ENCODE results near the gene AIRE. TPM values are rescaled to one million over a fixed set of nuclear protein-coding genes. Genes with fewer than 3 reads are reported as not detected.
A peak's percentile ranks its signal among the peaks of the same experiment; 100 is the strongest.

AIRE gene
- total and polyA plus RNA-seq, 2 of the 13 experiments (the other 11 are each of a cell fraction or from before 2014, with no cell fraction given), result not detected

DNA sequence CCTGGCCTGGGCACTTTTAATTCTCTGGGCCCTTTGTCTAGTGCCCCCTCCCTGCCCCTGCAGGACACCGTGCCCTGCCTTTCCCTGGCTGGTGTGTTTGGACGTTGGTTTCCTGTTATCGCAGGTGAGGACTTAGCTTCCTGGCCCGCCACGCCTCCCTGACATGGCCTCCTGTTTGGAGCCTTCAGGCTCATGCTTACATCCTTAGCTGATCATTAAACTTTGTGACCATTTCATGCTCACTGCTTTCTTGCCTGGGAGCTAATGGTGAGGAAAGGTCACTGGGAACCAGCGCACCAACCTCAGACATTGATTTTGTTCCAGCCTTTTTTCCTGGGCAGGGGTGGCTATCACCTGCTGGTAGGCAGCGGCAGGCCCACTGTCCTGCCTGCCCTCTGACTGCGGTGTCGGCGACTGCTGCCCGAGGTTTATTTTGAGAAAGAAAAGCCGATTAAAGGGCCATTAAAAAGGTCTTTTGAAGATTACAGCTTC lies 17.9 kb downstream of the AIRE start (continued):
- TF ChIP-seq SP5 (CRISPR knock-in tag; IDR thresholded peaks at IDR 0.05; ENCODE audit: borderline replicate concordance, low read depth) (peak; percentile 93), JDP2 (CRISPR knock-in tag; IDR thresholded peaks at IDR 0.05; ENCODE audit: borderline replicate concordance) (no peak), ZNF83 (CRISPR knock-in tag; IDR thresholded peaks at IDR 0.05; ENCODE audit: borderline replicate concordance) (no peak), SETDB1 (CRISPR knock-in tag; IDR thresholded peaks at IDR 0.05; ENCODE audit: borderline replicate concordance) (no peak), ZNF619 (CRISPR knock-in tag; IDR thresholded peaks at IDR 0.05) (no peak), PATZ1 (CRISPR knock-in tag; IDR thresholded peaks at IDR 0.05) (peak; percentile 78), TGIF2 (CRISPR knock-in tag; IDR thresholded peaks at IDR 0.05) (peak; percentile 56; the same call in 1 of the 2 replicates), ZNF567 (CRISPR knock-in tag; IDR thresholded peaks at IDR 0.05; ENCODE audit: borderline replicate concordance) (no peak), RFX1 (IDR thresholded peaks at IDR 0.05) (no peak), FOXC1 (CRISPR knock-in tag; IDR thresholded peaks at IDR 0.05; ENCODE audit: borderline replicate concordance) (no peak), ZMYM2 (CRISPR knock-in tag; IDR thresholded peaks at IDR 0.05) (no peak), NFRKB (IDR thresholded peaks at IDR 0.05) (no peak), RCOR2 (CRISPR knock-in tag; IDR thresholded peaks at IDR 0.05) (no peak), MTA3 (CRISPR knock-in tag; IDR thresholded peaks at IDR 0.05) (no peak), KLF13 (CRISPR knock-in tag; IDR thresholded peaks at IDR 0.05) (no peak), ZNF24 (IDR thresholded peaks at IDR 0.05) (no peak), ATF3 (CRISPR knock-in tag; IDR thresholded peaks at IDR 0.05) (no peak; the same call in 1 of the 2 replicates), POGK (CRISPR knock-in tag; conservative IDR thresholded peaks at IDR 0.05) (no peak), KLF15 (CRISPR knock-in tag; IDR thresholded peaks at IDR 0.05; ENCODE audit: borderline replicate concordance) (no peak)
- TF ChIP-seq, protein P1, sequence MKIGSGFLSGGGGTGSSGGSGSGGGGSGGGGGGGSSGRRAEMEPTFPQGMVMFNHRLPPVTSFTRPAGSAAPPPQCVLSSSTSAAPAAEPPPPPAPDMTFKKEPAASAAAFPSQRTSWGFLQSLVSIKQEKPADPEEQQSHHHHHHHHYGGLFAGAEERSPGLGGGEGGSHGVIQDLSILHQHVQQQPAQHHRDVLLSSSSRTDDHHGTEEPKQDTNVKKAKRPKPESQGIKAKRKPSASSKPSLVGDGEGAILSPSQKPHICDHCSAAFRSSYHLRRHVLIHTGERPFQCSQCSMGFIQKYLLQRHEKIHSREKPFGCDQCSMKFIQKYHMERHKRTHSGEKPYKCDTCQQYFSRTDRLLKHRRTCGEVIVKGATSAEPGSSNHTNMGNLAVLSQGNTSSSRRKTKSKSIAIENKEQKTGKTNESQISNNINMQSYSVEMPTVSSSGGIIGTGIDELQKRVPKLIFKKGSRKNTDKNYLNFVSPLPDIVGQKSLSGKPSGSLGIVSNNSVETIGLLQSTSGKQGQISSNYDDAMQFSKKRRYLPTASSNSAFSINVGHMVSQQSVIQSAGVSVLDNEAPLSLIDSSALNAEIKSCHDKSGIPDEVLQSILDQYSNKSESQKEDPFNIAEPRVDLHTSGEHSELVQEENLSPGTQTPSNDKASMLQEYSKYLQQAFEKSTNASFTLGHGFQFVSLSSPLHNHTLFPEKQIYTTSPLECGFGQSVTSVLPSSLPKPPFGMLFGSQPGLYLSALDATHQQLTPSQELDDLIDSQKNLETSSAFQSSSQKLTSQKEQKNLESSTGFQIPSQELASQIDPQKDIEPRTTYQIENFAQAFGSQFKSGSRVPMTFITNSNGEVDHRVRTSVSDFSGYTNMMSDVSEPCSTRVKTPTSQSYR (CRISPR knock-in tag; IDR thresholded peaks at IDR 0.05; ENCODE audit: borderline replicate concordance), result no peak
- TF ChIP-seq, protein P2, sequence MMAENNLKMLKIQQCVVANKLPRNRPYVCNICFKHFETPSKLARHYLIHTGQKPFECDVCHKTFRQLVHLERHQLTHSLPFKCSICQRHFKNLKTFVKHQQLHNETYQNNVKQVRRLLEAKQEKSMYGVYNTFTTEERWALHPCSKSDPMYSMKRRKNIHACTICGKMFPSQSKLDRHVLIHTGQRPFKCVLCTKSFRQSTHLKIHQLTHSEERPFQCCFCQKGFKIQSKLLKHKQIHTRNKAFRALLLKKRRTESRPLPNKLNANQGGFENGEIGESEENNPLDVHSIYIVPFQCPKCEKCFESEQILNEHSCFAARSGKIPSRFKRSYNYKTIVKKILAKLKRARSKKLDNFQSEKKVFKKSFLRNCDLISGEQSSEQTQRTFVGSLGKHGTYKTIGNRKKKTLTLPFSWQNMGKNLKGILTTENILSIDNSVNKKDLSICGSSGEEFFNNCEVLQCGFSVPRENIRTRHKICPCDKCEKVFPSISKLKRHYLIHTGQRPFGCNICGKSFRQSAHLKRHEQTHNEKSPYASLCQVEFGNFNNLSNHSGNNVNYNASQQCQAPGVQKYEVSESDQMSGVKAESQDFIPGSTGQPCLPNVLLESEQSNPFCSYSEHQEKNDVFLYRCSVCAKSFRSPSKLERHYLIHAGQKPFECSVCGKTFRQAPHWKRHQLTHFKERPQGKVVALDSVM (CRISPR knock-in tag; IDR thresholded peaks at IDR 0.05), result no peak

Data from HepG2 (cell line).